Measurements from ENCODE around the gene SMIM13.
A peak's percentile ranks its signal among the peaks of the same experiment; 100 is the strongest.
"Not testable (repeated sequence)": the region's sequence is repeated elsewhere in the genome, so short reads cannot be mapped to it uniquely, and the experiment has no call there.

Gene SMIM13

GRCh38 chr6:11111769-11112437 is 18.3 kb downstream of the SMIM13 start:
- no peak for DNase-seq
- intact Hi-C loops (cut with DNase I): no loop called here

- DNase-seq: no peak
- intact Hi-C loops (cut with DNase I): no loop called here
Measured at GRCh38 chr6:11113038-11113437, 19.4 kb downstream of the SMIM13 start.

GRCh38 chr6:11115808-11116536 is 22.3 kb downstream of the SMIM13 start:
- DNase-seq; intact Hi-C loops (cut with DNase I): not testable (repeated sequence)

GRCh38 chr6:11120271-11121005 is 26.8 kb downstream of the SMIM13 start:
- intact Hi-C loops (cut with DNase I): no loop called here
- no peak for DNase-seq

GRCh38 chr6:11121851-11122250 is 28.2 kb downstream of the SMIM13 start:
- intact Hi-C loops (cut with DNase I): no loop called here
- DNase-seq: no peak

GRCh38 chr6:11122380-11122779 is 28.7 kb downstream of the SMIM13 start:
- no peak for DNase-seq
- intact Hi-C loops (cut with DNase I): no loop called here

GRCh38 chr6:11123978-11124377 is 30.3 kb downstream of the SMIM13 start:
- no peak for DNase-seq
- intact Hi-C loops (cut with DNase I): no loop called here

GRCh38 chr6:11126876-11127275 is 33.2 kb downstream of the SMIM13 start:
- DNase-seq: no peak
- intact Hi-C loops (cut with DNase I): no loop called here

GRCh38 chr6:11128608-11129007 is 35.0 kb downstream of the SMIM13 start:
- intact Hi-C loops (cut with DNase I): no loop called here
- peak in 16 of 42 donors; percentile 4 to 47 (median 25) for DNase-seq

GRCh38 chr6:11129908-11130565 is 36.4 kb downstream of the SMIM13 start:
- DNase-seq: no peak
- intact Hi-C loops (cut with DNase I): no loop called here

- intact Hi-C loops (cut with DNase I): no loop called here
- no peak for DNase-seq
Measured at GRCh38 chr6:11130605-11131004, 37.0 kb downstream of the SMIM13 start.

- intact Hi-C loops (cut with DNase I): no loop called here
- no peak for DNase-seq
Measured at GRCh38 chr6:11132194-11132888, 38.7 kb downstream of the SMIM13 start.

GRCh38 chr6:11133281-11133680 is 39.6 kb downstream of the SMIM13 start:
- intact Hi-C loops (cut with DNase I): no loop called here
- no peak for DNase-seq

- DNase-seq: no peak
- intact Hi-C loops (cut with DNase I): no loop called here
Measured at GRCh38 chr6:11136809-11137208, 43.2 kb downstream of the SMIM13 start.

GRCh38 chr6:11139051-11139960 is 45.7 kb downstream of the SMIM13 start:
- intact Hi-C loops (cut with DNase I): no loop called here
- DNase-seq: no peak

- intact Hi-C loops (cut with DNase I): loop anchor here (5.0 kb wide), 1 partner anchor 357 kb away; no protein-coding TSS in a partner anchor
- DNase-seq: no peak
Measured at GRCh38 chr6:11140056-11140455, 46.4 kb downstream of the SMIM13 start.

GRCh38 chr6:11141295-11141694 is 47.7 kb downstream of the SMIM13 start:
- intact Hi-C loops (cut with DNase I): loop anchor here (5.0 kb wide), 1 partner anchor 356 kb away; no protein-coding TSS in a partner anchor

More at GRCh38 chr6:11141295-11141694, 47.7 kb downstream of the SMIM13 start:
- no peak for DNase-seq

Measured in head of caudate nucleus (tissue), 42 donors.